NB4 (cell line): ENCODE measurements around the gene CLIP3.

ENCODE experiments used
- POLR2A ChIP-seq: IDR thresholded peaks from 2 replicates; pipeline ENCODE4 v1.6.1; 2011; ENCODE audit warnings: mild to moderate bottlenecking; ENCODE audit not compliant: insufficient read length; ENCODE audit errors: extremely low read depth
- TF ChIP-seq, protein P1 (sequence below): IDR thresholded peaks from one replicate; pipeline ENCODE4 v1.5.1; 2012; ENCODE audit warnings: low read depth, low read length

DNA sequence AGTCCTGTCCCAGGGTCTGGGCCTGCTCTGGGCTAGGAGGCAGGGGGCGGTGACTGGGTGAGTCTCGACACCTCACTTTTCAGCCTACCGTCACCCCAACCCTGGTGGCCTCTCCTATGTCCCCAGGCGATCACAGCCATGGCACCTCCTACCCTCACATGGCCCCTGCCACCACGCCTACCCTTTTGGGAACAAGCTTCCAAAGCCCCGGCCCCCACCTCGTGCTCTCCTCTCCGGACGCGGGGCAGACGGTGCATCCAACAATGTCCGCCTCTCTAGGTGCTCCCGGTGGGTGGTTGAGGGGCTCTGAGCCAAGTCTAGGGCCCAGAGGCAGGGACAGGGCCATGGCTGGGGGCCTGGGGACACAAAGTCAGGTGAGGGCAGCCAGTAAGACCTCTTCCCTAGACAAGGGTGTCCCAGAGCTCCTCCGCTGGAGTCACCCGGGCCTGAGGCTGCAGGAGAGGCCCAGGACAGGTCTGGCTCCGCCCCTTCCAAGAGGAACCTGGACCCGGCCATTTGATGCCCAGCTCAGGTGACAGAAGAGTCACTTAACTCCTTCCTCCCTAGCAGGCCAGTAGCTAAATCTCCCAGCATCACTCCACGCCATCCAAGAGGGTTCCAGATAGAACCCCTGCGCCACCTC lies 24.2 kb downstream of the CLIP3 start, which contains the start of gene SYNE4:
- TF ChIP-seq, protein P1, sequence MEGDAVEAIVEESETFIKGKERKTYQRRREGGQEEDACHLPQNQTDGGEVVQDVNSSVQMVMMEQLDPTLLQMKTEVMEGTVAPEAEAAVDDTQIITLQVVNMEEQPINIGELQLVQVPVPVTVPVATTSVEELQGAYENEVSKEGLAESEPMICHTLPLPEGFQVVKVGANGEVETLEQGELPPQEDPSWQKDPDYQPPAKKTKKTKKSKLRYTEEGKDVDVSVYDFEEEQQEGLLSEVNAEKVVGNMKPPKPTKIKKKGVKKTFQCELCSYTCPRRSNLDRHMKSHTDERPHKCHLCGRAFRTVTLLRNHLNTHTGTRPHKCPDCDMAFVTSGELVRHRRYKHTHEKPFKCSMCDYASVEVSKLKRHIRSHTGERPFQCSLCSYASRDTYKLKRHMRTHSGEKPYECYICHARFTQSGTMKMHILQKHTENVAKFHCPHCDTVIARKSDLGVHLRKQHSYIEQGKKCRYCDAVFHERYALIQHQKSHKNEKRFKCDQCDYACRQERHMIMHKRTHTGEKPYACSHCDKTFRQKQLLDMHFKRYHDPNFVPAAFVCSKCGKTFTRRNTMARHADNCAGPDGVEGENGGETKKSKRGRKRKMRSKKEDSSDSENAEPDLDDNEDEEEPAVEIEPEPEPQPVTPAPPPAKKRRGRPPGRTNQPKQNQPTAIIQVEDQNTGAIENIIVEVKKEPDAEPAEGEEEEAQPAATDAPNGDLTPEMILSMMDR: no peak
- TF ChIP-seq POLR2A: no peak
